Gastrocnemius medialis (tissue), 4 donors: ENCODE results near the gene FFAR1. TPM values are rescaled to one million over a fixed set of nuclear protein-coding genes. Genes with fewer than 3 reads are reported as not detected.

Experiments used
- ATAC-seq, 2 donors: fragments of 150-250 bp; one replicate each; pipeline ENCODE4 v1.9.1; 2016
- DNase-seq, 2 donors: peaks; one replicate each; pipeline ENCODE4 v3.0.0-alpha.2; 2019
- H3K27ac ChIP-seq, 4 donors: fragments of 200-600 bp; sonication (generic); 1 replicate in 1 of 4; 2 replicates in 3 of 4; pipeline ENCODE4 v1.5.1; 2016 to 2018; ENCODE audit warnings: mild to moderate bottlenecking in 2 of 4, moderate library complexity in 1 of 4
- H3K27me3 ChIP-seq, 3 donors: fragments of 200-600 bp; sonication (generic) in 2 of 3; 1 replicate in 1 of 3; 2 replicates in 2 of 3; pipeline versions ENCODE4 v1.5.1 to v1.6.0; 2016 to 2019; ENCODE audit warnings: mild to moderate bottlenecking in 1 of 3, moderate library complexity in 1 of 3
- H3K36me3 ChIP-seq, 2 donors: fragments of 200-600 bp; sonication (generic) in 1 of 2; one replicate each; pipeline ENCODE4 v1.5.1; 2017 to 2018
- H3K4me1 ChIP-seq, 2 donors: fragments of 200-600 bp; sonication (generic) in 1 of 2; one replicate each; pipeline ENCODE4 v1.5.1; 2016 to 2017; ENCODE audit warnings: mild to moderate bottlenecking in 2 of 2
- H3K4me3 ChIP-seq, 4 donors: fragments of 200-600 bp; sonication (generic) in 3 of 4; 1 replicate in 1 of 4; 2 replicates in 3 of 4; pipeline ENCODE4 v1.5.1; 2016 to 2019; ENCODE audit warnings: mild to moderate bottlenecking in 2 of 4
- H3K9me3 ChIP-seq, 3 donors: fragments of 200-600 bp; sonication (generic) in 2 of 3; 1 replicate in 1 of 3; 2 replicates in 2 of 3; pipeline ENCODE4 v1.5.1; 2016 to 2019
- CTCF ChIP-seq, 5 experiments: fragments of 450-650 bp in 3 of 5; fragments of 200-600 bp in 2 of 5; sonication (generic) in 2 of 5; IDR thresholded peaks in 4 of 5; conservative IDR thresholded peaks in 1 of 5; 1 replicate in 4 of 5; 2 replicates in 1 of 5; pipeline ENCODE4 v1.5.1; 2016 to 2019; ENCODE audit warnings: antibody characterized with exemption in 5 of 5, mild to moderate bottlenecking in 3 of 5, moderate library complexity in 3 of 5
- POLR2A ChIP-seq, 2 donors: fragments of 450-650 bp; IDR thresholded peaks; one replicate each; pipeline ENCODE4 v1.6.1; 2017; ENCODE audit warnings: antibody characterized with exemption in 2 of 2, mild to moderate bottlenecking in 2 of 2, moderate library complexity in 2 of 2
- in situ Hi-C, 4 donors: fragments of 200-750 bp; cut with MboI; loops; one replicate each; pipeline versions ENCODE4 v1.15.0 to v1.8.0; 2017; ENCODE audit warnings: low sequenced_read_pairs in 4 of 4
- intact Hi-C: fragments of 100-400 bp; cut with DNase I; formaldehyde crosslinking; loops from one replicate; pipeline ENCODE4 v1.15.1; 2023; ENCODE audit warnings: low total_unique reads
- total RNA-seq, 4 donors: library from RNA; depleted of rRNA; stranded (reverse); fragments of >200 nt; gene quantifications; one replicate each; pipeline versions ENCODE4 v1.1.0 to v1.2.3, GENCODE V29; 2016

Gene FFAR1
- total RNA-seq, 4 donors from 2014 or later, result not detected

GRCh38 chr19:35317464-35318043 is 30.1 kb upstream of the FFAR1 start:
- intact Hi-C loops, result no loop called here
- no peaks in the 10 kb centered on the region for H3K9me3 ChIP-seq

GRCh38 chr19:35318679-35319448 is 28.8 kb upstream of the FFAR1 start:
- DNase-seq, result peak; percentile 30 to 49
- Histone ChIP-seq H3K27me3 (peaks cover 0 to 6% (median 0%) of the 10 kb centered on the region in 3 donors), H3K27ac (no peak overlapping the region), H3K9me3 (no peaks in the 10 kb centered on the region), H3K4me3 (no peak overlapping the region), H3K4me1 (no peaks in the 10 kb centered on the region), H3K36me3 (no peaks in the 10 kb centered on the region)
- TF ChIP-seq CTCF (IDR thresholded peaks at IDR 0.05 in 4 of 5, conservative IDR thresholded peaks at IDR 0.05 in 1 of 5) (no peak), POLR2A (IDR thresholded peaks at IDR 0.05) (no peak)
- intact Hi-C loops, result no loop called here
- in situ Hi-C loops, result no loop called here
- ATAC-seq, result peak; percentile 53 to 77

More at GRCh38 chr19:35317464-35318043, 30.1 kb upstream of the FFAR1 start:
- Histone ChIP-seq H3K27ac (no peak overlapping the region), H3K4me1 (no peaks in the 10 kb centered on the region), H3K4me3 (no peak overlapping the region), H3K27me3 (peaks cover 0 to 6% (median 0%) of the 10 kb centered on the region in 3 donors), H3K36me3 (no peaks in the 10 kb centered on the region)
- in situ Hi-C loops, result no loop called here
- TF ChIP-seq CTCF (IDR thresholded peaks at IDR 0.05 in 4 of 5, conservative IDR thresholded peaks at IDR 0.05 in 1 of 5), result no peak
- no peak for TF ChIP-seq POLR2A (IDR thresholded peaks at IDR 0.05)
- DNase-seq (no peak), ATAC-seq (no peak)

- intact Hi-C loops (no loop called here), in situ Hi-C loops (no loop called here)
- no peak for DNase-seq
- TF ChIP-seq CTCF (IDR thresholded peaks at IDR 0.05 in 4 of 5, conservative IDR thresholded peaks at IDR 0.05 in 1 of 5), result no peak
- no peak for TF ChIP-seq POLR2A (IDR thresholded peaks at IDR 0.05)
- ATAC-seq, result no peak
- Histone ChIP-seq H3K4me1 (no peaks in the 10 kb centered on the region), H3K27me3 (peaks cover 0 to 6% (median 0%) of the 10 kb centered on the region in 3 donors), H3K36me3 (no peaks in the 10 kb centered on the region), H3K4me3 (no peak overlapping the region), H3K27ac (no peak overlapping the region), H3K9me3 (no peaks in the 10 kb centered on the region)
These were observed 27.5 kb upstream of the FFAR1 start for GRCh38 chr19:35320065-35320713.

- TF ChIP-seq POLR2A (IDR thresholded peaks at IDR 0.05) (no peak), CTCF (IDR thresholded peaks at IDR 0.05 in 4 of 5, conservative IDR thresholded peaks at IDR 0.05 in 1 of 5) (no peak)
- no peaks in the 10 kb centered on the region for H3K9me3 ChIP-seq
- ATAC-seq (no peak), DNase-seq (no peak)
- H3K27me3 ChIP-seq, result peaks cover 0 to 6% (median 0%) of the 10 kb centered on the region in 3 donors
- no peaks in the 10 kb centered on the region for H3K4me1 ChIP-seq
- no peaks in the 10 kb centered on the region for H3K36me3 ChIP-seq
- H3K4me3 ChIP-seq, result no peak overlapping the region
- intact Hi-C loops (no loop called here), in situ Hi-C loops (no loop called here)
- H3K27ac ChIP-seq, result no peak overlapping the region
These were observed 26.4 kb upstream of the FFAR1 start for GRCh38 chr19:35321291-35321690.
